GM12878 (cell line): ENCODE data around the gene EFHC1. TPM values are rescaled to one million over a fixed set of nuclear protein-coding genes. Genes with fewer than 3 reads are reported as not detected.

Source experiments
- ATAC-seq: fragments of 200-7000 bp; cut with Tn5 transposase; 3 replicates; pipeline ENCODE4 v1.9.1; 2020; ENCODE audit warnings: mild to moderate bottlenecking, moderate library complexity
- BruUV-seq: library from RNA; stranded (reverse); fragments of 400-500 nt; replicated peaks from 2 replicates; lab custom pipeline; 2021; lab: Mats Ljungman, UMichigan
- CTCF ChIA-PET: fragments of 300-600 bp; sonication (Branson Sonifier 250); formaldehyde crosslinking; extraction: SDS; loops from one replicate; lab custom pipeline; 2021; ENCODE audit warnings: inconsistent platforms; lab: Yijun Ruan, JAX
- POLR2A ChIA-PET: fragments of 350-600 bp; formaldehyde crosslinking; extraction: SDS; loops from one replicate; lab custom pipeline; 2021; ENCODE audit warnings: inconsistent platforms; lab: Charles Lee
- RAD21 ChIA-PET: fragments of 300-600 bp; sonication (Branson Sonifier 250); formaldehyde crosslinking; loops from one replicate; lab custom pipeline; 2023; ENCODE audit warnings: antibody characterized with exemption; ENCODE audit not compliant: unreplicated experiment; lab: Charles Lee
- SMC1A ChIA-PET: fragments of 300-600 bp; sonication (Branson Sonifier 250); formaldehyde crosslinking; loops from one replicate; lab custom pipeline; 2023; ENCODE audit not compliant: unreplicated experiment, uncharacterized antibody; lab: Charles Lee
- DNase-seq: peaks from one replicate; pipeline ENCODE4 v3.0.0-alpha.2; 2011; ENCODE audit warnings: low read depth, low spot score
- FAIRE-seq: peaks from 3 replicates; lab custom pipeline; 2011; peaks lifted over from hg19 to GRCh38; lab: Jason Lieb, UNC
- H2AFZ ChIP-seq: 2 replicates; pipeline ENCODE4 v1.6.0; 2011; ENCODE audit warnings: low read depth, low read length, control low read depth; ENCODE audit not compliant: control insufficient read depth
- H3K27ac ChIP-seq: 2 replicates; pipeline ENCODE4 v1.5.1; 2011; ENCODE audit warnings: control low read depth; ENCODE audit not compliant: control insufficient read depth, insufficient read depth
- H3K27me3 ChIP-seq, 2 experiments: replicated peaks in 1 of 2; 2 replicates each; pipeline versions ENCODE4 v1.6.0 to v1.6.1; 2011; ENCODE audit warnings: low read length in 1 of 2; ENCODE audit not compliant: control insufficient read depth in 2 of 2, insufficient read depth in 2 of 2
- H3K36me3 ChIP-seq, 2 experiments: 2 replicates each; pipeline ENCODE4 v1.5.1; 2011; ENCODE audit warnings: low read length in 1 of 2; ENCODE audit not compliant: control insufficient read depth in 2 of 2, insufficient read depth in 2 of 2
- H3K4me1 ChIP-seq: 2 replicates; pipeline ENCODE4 v1.6.1; 2011; ENCODE audit warnings: mild to moderate bottlenecking, low read length, moderate library complexity, mixed read lengths; ENCODE audit not compliant: control insufficient read depth, insufficient read depth
- H3K4me2 ChIP-seq: 2 replicates; pipeline ENCODE4 v1.6.0; 2011; ENCODE audit warnings: control low read depth; ENCODE audit not compliant: control insufficient read depth, insufficient read depth
- H3K4me3 ChIP-seq: fragments of 200-600 bp; sonication (generic); 2 replicates; pipeline ENCODE4 v1.5.1; 2016
- H3K79me2 ChIP-seq: 2 replicates; pipeline ENCODE4 v1.6.0; 2011; ENCODE audit warnings: low read length; ENCODE audit not compliant: control insufficient read depth, insufficient read depth
- H3K9ac ChIP-seq: 2 replicates; pipeline ENCODE4 v1.8.0; 2011; ENCODE audit warnings: low read length, control low read depth, mixed read lengths; ENCODE audit not compliant: control insufficient read depth, insufficient read depth
- H3K9me3 ChIP-seq: replicated peaks from 3 replicates; pipeline ENCODE4 v1.5.1; 2011; ENCODE audit warnings: mild to moderate bottlenecking, low read length; ENCODE audit not compliant: control insufficient read depth, insufficient read depth
- H4K20me1 ChIP-seq: 2 replicates; pipeline ENCODE4 v1.6.0; 2011; ENCODE audit not compliant: control insufficient read depth, insufficient read depth
- DPF2 ChIP-seq: fragments of 450-650 bp; IDR thresholded peaks from 2 replicates; pipeline ENCODE4 v1.6.1; 2017; ENCODE audit warnings: mild to moderate bottlenecking
- EGR1 ChIP-seq, 2 experiments: IDR thresholded peaks; 1 replicate in 1 of 2; 2 replicates in 1 of 2; pipeline ENCODE4 v1.6.1; 2011 to 2012; ENCODE audit warnings: low read depth in 2 of 2, low read length in 2 of 2, borderline replicate concordance in 1 of 2, mild to moderate bottlenecking in 1 of 2, moderate library complexity in 1 of 2
- IRF4 ChIP-seq: IDR thresholded peaks from 2 replicates; pipeline ENCODE4 v1.6.1; 2011; ENCODE audit warnings: low read depth, low read length
- KLF5 ChIP-seq: fragments of 450-650 bp; IDR thresholded peaks from 2 replicates; pipeline ENCODE4 v1.6.1; 2014; ENCODE audit warnings: mild to moderate bottlenecking; ENCODE audit not compliant: partially characterized antibody
- NFYA ChIP-seq: IDR thresholded peaks from 2 replicates; pipeline ENCODE4 v1.6.1; 2011; ENCODE audit warnings: low read depth, mild to moderate bottlenecking, low read length, improper control_type of control experiment, borderline replicate concordance
- POLR2AphosphoS5 ChIP-seq: IDR thresholded peaks from 2 replicates; pipeline ENCODE4 v1.6.1; 2011; ENCODE audit warnings: mild to moderate bottlenecking, low read length, inconsistent platforms
- SP1 ChIP-seq: IDR thresholded peaks from one replicate; pipeline ENCODE4 v1.6.1; 2011; ENCODE audit warnings: low read depth, low read length
- TARDBP ChIP-seq: IDR thresholded peaks from 2 replicates; pipeline ENCODE4 v1.6.1; 2016; ENCODE audit warnings: borderline replicate concordance
- WGBS: methylation state at CpG from one replicate; pipeline ENCODE4 v1.1.6; 2016; ENCODE audit warnings: low lambda C conversion rate; ENCODE audit not compliant: insufficient replicate concordance, insufficient coverage; ENCODE audit errors: missing lambda C conversion rate; 5-methylcytosine and 5-hydroxymethylcytosine counted together
- in situ Hi-C: fragments of 300-500 bp; cut with MboI; formaldehyde crosslinking; loops from 9 replicates; pipeline ENCODE4 v1.14.3; 2018; ENCODE audit warnings: mixed read lengths
- intact Hi-C: fragments of 100-400 bp; cut with micrococcal nuclease; formaldehyde crosslinking; loops from one replicate; pipeline ENCODE4 v1.14.2; 2022; ENCODE audit not compliant: unreplicated experiment
- polyA plus RNA-seq, 11 experiments: library from polyadenylated mRNA; depleted of rRNA in 4 of 11; unstranded in 6 of 11; stranded (reverse) in 5 of 11; fragments of >200 nt; fragmentation: Nextera tagmentation in 4 of 11; fragmentation: Illumina TruSeq in 1 of 11; extraction: Ambion mirVana in 4 of 11; extraction: Trizol in 1 of 11; gene quantifications; 1 replicate in 1 of 11; 2 replicates in 10 of 11; pipeline versions ENCODE4 v1.2.1 to v1.2.3, GENCODE V29; 2011 to 2016; ENCODE audit warnings: inconsistent platforms in 2 of 11, missing spikeins in 2 of 11, low read depth in 1 of 11
- total RNA-seq, 4 experiments: library from RNA; depleted of rRNA in 3 of 4; stranded (reverse); fragments of >200 nt in 3 of 4; fragmentation: Illumina TruSeq in 1 of 4; extraction: Trizol in 1 of 4; gene quantifications; 2 replicates each; pipeline versions ENCODE4 v1.2.1 to v1.2.3, GENCODE V29; 2013 to 2021
- TF ChIP-seq, protein P1 (sequence below): fragments of 450-650 bp; IDR thresholded peaks from 2 replicates; pipeline ENCODE4 v1.6.1; 2014; ENCODE audit warnings: mild to moderate bottlenecking
- TF ChIP-seq, protein P2 (sequence below): IDR thresholded peaks from 2 replicates; pipeline ENCODE4 v1.6.1; 2012; ENCODE audit warnings: low read length, inconsistent platforms
- TF ChIP-seq, protein P3 (sequence below): fragments of 450-650 bp; IDR thresholded peaks from 2 replicates; pipeline ENCODE4 v1.6.1; 2018; ENCODE audit warnings: borderline replicate concordance, mild to moderate bottlenecking; ENCODE audit not compliant: partially characterized antibody

EFHC1 gene
- total and polyA plus RNA-seq, 10 of the 15 experiments (the other 5 are each of a cell fraction or from before 2014, with no cell fraction given), result 5.5 to 14.5 (median 8.8) TPM

DNA sequence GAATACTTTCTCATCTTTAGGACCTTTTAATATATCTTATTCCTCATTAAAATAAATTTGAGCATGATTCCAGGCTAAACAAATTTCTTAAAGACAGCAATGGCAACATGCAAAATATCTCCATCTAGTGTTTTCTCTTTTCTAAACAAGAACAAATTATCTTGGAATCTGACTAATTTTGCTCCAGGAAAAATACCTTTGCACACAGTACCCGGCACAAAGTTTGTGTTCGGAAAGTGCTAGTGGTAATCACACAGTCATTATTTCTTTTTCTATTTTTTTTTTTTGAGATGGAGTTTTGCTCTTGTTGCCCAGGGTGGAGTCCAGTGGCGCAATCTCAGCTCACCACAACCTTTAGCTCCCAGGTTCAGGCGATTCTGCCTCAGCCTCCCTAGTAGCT lies 8.2 kb upstream of the EFHC1 start:
- ChIA-PET RAD21 (interaction anchor here (2.4 kb wide), 1 partner anchor 126 kb away, joined by 12 read pairs; the partner anchor contains the start of gene MCM3), POLR2A (no interaction called here), SMC1A (no interaction called here), CTCF (interaction anchor here (6.4 kb wide), 1 partner anchor 125 kb away, joined by 58 read pairs; the partner anchor contains the start of gene MCM3)
- no peaks in the 10 kb centered on the region for H4K20me1 ChIP-seq
- H3K4me1 ChIP-seq, result peaks cover 17% of the 10 kb centered on the region
- no peak overlapping the region for H3K27ac ChIP-seq
- WGBS, result 96% methylated on average over 4 of the region's 4 CpGs
- in situ Hi-C loops, result no loop called here
- FAIRE-seq (no peak), DNase-seq (no peak), ATAC-seq (no peak)
- no peak for TF ChIP-seq IRF4
- no peak for TF ChIP-seq EGR1 (IDR thresholded peaks at IDR 0.05; ENCODE audit: borderline replicate concordance in 1 of 2, low read depth in 2 of 2, low read length in 2 of 2)
- no peak for TF ChIP-seq NFYA
- TF ChIP-seq DPF2, result no peak
- TF ChIP-seq TARDBP, result no peak
- no peak for TF ChIP-seq POLR2AphosphoS5
- no peak for TF ChIP-seq SP1
- no peak for TF ChIP-seq KLF5
- TF ChIP-seq, protein P1, sequence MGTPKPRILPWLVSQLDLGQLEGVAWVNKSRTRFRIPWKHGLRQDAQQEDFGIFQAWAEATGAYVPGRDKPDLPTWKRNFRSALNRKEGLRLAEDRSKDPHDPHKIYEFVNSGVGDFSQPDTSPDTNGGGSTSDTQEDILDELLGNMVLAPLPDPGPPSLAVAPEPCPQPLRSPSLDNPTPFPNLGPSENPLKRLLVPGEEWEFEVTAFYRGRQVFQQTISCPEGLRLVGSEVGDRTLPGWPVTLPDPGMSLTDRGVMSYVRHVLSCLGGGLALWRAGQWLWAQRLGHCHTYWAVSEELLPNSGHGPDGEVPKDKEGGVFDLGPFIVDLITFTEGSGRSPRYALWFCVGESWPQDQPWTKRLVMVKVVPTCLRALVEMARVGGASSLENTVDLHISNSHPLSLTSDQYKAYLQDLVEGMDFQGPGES, result no peak
- TF ChIP-seq, protein P2, sequence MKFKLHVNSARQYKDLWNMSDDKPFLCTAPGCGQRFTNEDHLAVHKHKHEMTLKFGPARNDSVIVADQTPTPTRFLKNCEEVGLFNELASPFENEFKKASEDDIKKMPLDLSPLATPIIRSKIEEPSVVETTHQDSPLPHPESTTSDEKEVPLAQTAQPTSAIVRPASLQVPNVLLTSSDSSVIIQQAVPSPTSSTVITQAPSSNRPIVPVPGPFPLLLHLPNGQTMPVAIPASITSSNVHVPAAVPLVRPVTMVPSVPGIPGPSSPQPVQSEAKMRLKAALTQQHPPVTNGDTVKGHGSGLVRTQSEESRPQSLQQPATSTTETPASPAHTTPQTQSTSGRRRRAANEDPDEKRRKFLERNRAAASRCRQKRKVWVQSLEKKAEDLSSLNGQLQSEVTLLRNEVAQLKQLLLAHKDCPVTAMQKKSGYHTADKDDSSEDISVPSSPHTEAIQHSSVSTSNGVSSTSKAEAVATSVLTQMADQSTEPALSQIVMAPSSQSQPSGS, result no peak
- TF ChIP-seq, protein P3, sequence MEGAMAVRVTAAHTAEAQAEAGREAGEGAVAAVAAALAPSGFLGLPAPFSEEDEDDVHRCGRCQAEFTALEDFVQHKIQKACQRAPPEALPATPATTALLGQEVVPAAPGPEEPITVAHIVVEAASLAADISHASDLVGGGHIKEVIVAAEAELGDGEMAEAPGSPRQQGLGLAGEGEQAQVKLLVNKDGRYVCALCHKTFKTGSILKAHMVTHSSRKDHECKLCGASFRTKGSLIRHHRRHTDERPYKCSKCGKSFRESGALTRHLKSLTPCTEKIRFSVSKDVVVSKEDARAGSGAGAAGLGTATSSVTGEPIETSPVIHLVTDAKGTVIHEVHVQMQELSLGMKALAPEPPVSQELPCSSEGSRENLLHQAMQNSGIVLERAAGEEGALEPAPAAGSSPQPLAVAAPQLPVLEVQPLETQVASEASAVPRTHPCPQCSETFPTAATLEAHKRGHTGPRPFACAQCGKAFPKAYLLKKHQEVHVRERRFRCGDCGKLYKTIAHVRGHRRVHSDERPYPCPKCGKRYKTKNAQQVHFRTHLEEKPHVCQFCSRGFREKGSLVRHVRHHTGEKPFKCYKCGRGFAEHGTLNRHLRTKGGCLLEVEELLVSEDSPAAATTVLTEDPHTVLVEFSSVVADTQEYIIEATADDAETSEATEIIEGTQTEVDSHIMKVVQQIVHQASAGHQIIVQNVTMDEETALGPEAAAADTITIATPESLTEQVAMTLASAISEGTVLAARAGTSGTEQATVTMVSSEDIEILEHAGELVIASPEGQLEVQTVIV, result no peak
- no TSS peak for BruUV-seq
- H3K27me3 ChIP-seq, result no peaks in the 10 kb centered on the region
- H3K79me2 ChIP-seq, result no peaks in the 10 kb centered on the region
- intact Hi-C loops, result no loop called here
- H3K4me2 ChIP-seq, result no peak overlapping the region
- no peaks in the 10 kb centered on the region for H3K36me3 ChIP-seq
- no peak overlapping the region for H2AFZ ChIP-seq
- no peak overlapping the region for H3K9ac ChIP-seq
- no peak overlapping the region for H3K4me3 ChIP-seq
- H3K9me3 ChIP-seq, result no peaks in the 10 kb centered on the region
